Fibroblast of mammary gland (primary cell): ENCODE measurements around the gene NTM.

Experiments used
- DNase-seq: peaks from one replicate; pipeline ENCODE4 v3.0.0-alpha.2; 2010; ENCODE audit warnings: low read depth
- H3K4me3 ChIP-seq: 2 replicates; pipeline ENCODE4 v1.5.1; 2011; ENCODE audit warnings: low read depth, mild to moderate bottlenecking, low read length, moderate library complexity; ENCODE audit not compliant: control insufficient read depth
- CTCF ChIP-seq: conservative IDR thresholded peaks from 2 replicates; pipeline ENCODE4 v1.5.1; 2011; ENCODE audit warnings: low read depth, low read length, inconsistent platforms; ENCODE audit not compliant: control insufficient read depth, insufficient read depth

NTM gene

DNA sequence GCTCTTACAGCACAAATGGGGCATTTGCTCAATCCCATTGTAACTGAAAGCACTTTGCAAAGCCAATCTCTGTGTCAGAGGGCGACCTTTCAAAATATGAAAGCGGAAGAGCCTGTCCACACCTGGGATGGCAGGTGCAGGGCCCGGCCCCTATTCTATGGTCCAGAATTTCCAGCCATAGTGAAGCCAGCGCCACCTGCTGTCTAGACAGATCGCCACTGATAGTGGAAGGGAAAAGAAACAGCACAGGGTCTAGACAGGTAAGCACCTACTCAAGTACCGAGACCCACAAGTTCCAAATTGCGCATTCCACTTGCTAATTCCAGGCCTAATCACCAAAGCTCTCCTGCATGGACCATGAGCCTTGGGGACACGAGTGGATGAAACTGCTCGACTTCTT, 141.4 kb downstream of the NTM start:
- peak; percentile 10 for DNase-seq
- H3K4me3 ChIP-seq, result no peak overlapping the region
- TF ChIP-seq CTCF, result peak; percentile 38

DNA sequence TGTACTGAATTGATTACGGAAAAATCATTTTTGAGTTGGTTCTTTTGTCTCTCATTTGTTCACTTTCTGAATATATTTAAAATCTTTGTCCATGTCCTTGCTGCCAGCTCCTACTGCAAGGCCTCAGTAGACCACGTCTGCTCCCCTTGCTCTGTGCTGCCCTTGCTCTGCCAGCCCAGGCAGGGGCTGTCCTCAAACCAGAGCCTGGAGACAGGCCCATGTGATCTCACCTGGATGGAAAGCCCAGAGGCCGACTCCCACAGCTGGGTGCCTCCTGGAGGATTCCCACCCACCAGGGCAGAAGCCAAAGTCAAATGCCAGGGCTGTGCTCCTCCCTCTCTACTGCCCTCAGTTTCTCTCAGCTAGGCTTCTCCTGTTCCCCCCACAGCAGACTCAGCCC, 141.8 kb downstream of the NTM start:
- TF ChIP-seq CTCF, result no peak
- no peak for DNase-seq
- H3K4me3 ChIP-seq, result no peak overlapping the region

- DNase-seq, result no peak
- no peak overlapping the region for H3K4me3 ChIP-seq
- no peak for TF ChIP-seq CTCF
Observed at GRCh38 chr11:131514062-131514461, 143.6 kb downstream of the NTM start.

DNA sequence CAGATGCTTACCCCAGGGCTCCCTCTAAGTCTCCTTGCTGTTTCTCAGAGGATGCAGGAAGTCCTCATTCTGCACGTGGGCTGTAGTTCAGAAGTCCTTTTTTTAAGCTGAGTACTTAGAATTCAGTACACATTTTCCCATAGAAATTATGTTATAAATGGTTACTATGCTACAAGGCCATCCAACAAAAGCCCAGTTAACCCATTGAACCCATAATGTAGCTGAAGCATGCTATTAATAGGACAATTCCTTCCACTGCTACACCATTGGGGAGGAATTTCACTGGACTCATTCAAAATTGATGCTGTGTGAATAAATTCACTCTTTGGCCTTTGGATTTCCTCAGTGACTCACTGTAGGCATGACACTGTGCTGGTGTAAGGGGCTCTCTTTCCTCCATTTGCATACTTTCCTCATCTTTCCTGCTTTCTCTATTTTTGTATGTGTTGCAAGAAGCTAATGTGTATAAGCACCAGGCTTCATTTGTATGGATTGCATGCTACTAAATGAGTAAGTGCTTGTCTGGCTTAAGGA, 148.0 kb downstream of the NTM start:
- no peak for TF ChIP-seq CTCF
- H3K4me3 ChIP-seq, result no peak overlapping the region
- no peak for DNase-seq

- no peak for TF ChIP-seq CTCF
- H3K4me3 ChIP-seq, result no peak overlapping the region
- DNase-seq, result no peak
Observed at GRCh38 chr11:131522851-131523250, 152.4 kb downstream of the NTM start.

DNA sequence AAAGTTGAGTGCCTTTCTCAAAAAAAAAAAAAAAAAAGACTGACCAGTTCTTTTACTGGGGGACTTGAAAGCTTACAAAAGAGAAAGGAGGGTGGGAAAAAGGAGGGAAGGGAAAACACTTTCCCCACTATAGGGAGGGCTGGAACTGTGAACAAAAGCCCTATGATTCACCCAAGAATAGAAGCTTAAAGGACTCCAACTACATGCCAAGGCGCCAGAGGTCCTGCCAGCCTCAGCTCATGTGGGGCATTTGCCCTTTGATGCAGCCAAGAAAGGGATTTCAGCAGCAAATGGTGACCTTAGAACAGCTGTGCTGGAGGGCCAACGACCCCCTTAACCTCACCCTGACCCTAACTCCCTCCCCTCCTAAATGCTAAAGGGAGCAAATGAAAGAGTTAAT, 160.0 kb downstream of the NTM start:
- no peak for TF ChIP-seq CTCF
- no peak overlapping the region for H3K4me3 ChIP-seq
- no peak for DNase-seq

GRCh38 chr11:131533149-131533548, 162.7 kb downstream of the NTM start:
- TF ChIP-seq CTCF, result no peak
- DNase-seq, result no peak

More at GRCh38 chr11:131533149-131533548, 162.7 kb downstream of the NTM start:
- H3K4me3 ChIP-seq, result no peak overlapping the region
